Brain microvascular endothelial cell (primary cell): ENCODE results near the gene CEP85L.

Source experiments
- DNase-seq: peaks from one replicate; pipeline ENCODE4 v3.0.0-alpha.2; 2020
- H3K27ac ChIP-seq: fragments of 250-450 bp; sonication (Bioruptor Pico); 2 replicates; pipeline ENCODE4 v1.5.1; 2020; ENCODE audit warnings: mild to moderate bottlenecking, moderate library complexity
- H3K27me3 ChIP-seq: fragments of 250-450 bp; sonication (Bioruptor Pico); replicated peaks from 2 replicates; pipeline ENCODE4 v1.5.1; 2020; ENCODE audit warnings: mild to moderate bottlenecking
- H3K36me3 ChIP-seq: fragments of 250-450 bp; sonication (Bioruptor Pico); replicated peaks from 2 replicates; pipeline ENCODE4 v1.5.1; 2020; ENCODE audit warnings: mild to moderate bottlenecking
- H3K4me3 ChIP-seq: 2 replicates; pipeline ENCODE4 v1.5.1; 2011; ENCODE audit warnings: low read depth, mild to moderate bottlenecking, control low read depth, low read length, moderate library complexity
- in situ Hi-C: cut with HindIII; loops from 2 replicates; pipeline ENCODE4 v1.10.0; 2017; ENCODE audit warnings: low sequenced_read_pairs, low pct_ligation_motif_present
- TF ChIP-seq, protein P1 (sequence below): IDR thresholded peaks from 2 replicates; pipeline ENCODE4 v1.5.1; 2011; ENCODE audit warnings: low read depth, mild to moderate bottlenecking, moderate library complexity, low read length, control low read depth, inconsistent platforms; ENCODE audit errors: missing control alignments

CEP85L gene

DNA sequence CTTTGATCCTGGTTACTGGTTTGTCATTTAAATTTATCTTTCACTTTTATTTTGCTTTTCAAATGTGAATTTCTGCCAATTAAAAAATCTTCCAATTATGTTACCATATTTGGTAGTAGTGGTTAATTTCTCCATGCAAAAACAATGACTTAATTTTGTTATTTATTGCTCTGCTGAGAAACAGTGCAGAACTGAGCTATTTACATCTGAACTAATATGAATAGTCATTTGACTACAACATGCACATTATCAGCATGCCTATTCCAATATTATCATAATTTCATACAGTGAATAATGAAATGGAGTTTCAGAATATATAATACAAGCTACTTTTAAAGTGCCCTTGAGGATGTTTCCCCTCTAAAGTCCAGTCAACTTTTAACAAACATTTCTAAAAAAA is 102.8 kb downstream of the CEP85L start:
- Histone ChIP-seq H3K36me3 (no peaks in the 10 kb centered on the region), H3K27ac (no peak overlapping the region), H3K4me3 (no peak overlapping the region), H3K27me3 (no peaks in the 10 kb centered on the region)
- TF ChIP-seq, protein P1, sequence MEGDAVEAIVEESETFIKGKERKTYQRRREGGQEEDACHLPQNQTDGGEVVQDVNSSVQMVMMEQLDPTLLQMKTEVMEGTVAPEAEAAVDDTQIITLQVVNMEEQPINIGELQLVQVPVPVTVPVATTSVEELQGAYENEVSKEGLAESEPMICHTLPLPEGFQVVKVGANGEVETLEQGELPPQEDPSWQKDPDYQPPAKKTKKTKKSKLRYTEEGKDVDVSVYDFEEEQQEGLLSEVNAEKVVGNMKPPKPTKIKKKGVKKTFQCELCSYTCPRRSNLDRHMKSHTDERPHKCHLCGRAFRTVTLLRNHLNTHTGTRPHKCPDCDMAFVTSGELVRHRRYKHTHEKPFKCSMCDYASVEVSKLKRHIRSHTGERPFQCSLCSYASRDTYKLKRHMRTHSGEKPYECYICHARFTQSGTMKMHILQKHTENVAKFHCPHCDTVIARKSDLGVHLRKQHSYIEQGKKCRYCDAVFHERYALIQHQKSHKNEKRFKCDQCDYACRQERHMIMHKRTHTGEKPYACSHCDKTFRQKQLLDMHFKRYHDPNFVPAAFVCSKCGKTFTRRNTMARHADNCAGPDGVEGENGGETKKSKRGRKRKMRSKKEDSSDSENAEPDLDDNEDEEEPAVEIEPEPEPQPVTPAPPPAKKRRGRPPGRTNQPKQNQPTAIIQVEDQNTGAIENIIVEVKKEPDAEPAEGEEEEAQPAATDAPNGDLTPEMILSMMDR = no peak
- DNase-seq = no peak
- in situ Hi-C loops = no loop called here

DNA sequence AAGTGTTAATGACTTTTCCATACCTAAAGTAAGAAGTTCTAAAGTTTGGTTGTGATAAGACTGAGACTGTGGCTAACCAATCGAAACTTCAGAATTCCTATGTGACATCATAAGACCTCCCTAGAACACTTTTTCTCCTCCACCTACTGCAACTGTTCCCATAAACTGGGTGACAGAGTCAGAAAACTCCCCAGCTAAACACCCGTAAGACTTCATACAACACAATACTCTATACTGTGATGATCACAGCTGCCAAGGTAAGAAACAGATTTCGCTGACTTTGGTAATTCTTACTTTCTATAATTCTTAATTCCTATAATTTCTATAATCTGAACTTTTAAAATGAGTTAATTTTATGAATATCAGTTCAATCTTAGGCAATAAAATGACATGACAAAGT is 103.3 kb downstream of the CEP85L start, which contains the start of gene PLN:
PLN (plus strand) TSS at position 161 of the 400 bp plus-strand sequence. CDS start 10,626 bp downstream, outside the sequence.
- no peaks in the 10 kb centered on the region for H3K27me3 ChIP-seq
- TF ChIP-seq, protein P1 = no peak
- no peaks in the 10 kb centered on the region for H3K36me3 ChIP-seq
- no peak within 1 kb of the TSS for H3K4me3 ChIP-seq
- no peak for DNase-seq
- no peak within 1 kb of the TSS for H3K27ac ChIP-seq
- in situ Hi-C loops = no loop called here

DNA sequence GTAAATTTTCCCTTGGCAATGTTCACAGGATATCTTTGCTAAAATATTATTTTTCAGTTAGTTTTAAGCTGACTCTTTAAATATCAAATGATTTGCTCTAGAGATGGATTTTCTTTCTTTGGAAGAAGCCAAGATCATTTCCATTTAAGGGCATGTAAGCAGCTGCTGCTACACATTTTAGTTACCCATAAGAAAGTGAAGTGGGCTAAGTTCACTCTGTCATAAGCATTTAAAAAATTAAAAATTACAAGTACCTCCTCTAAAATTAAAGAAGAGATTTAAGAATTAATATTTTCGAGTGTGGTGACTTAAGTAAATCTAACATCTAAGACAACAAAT is 104.5 kb downstream of the CEP85L start:
- H3K36me3 ChIP-seq = no peaks in the 10 kb centered on the region
- DNase-seq = no peak
- in situ Hi-C loops = no loop called here
- H3K27me3 ChIP-seq = no peaks in the 10 kb centered on the region
- no peak overlapping the region for H3K27ac ChIP-seq
- TF ChIP-seq, protein P1 = no peak
- H3K4me3 ChIP-seq = no peak overlapping the region

DNA sequence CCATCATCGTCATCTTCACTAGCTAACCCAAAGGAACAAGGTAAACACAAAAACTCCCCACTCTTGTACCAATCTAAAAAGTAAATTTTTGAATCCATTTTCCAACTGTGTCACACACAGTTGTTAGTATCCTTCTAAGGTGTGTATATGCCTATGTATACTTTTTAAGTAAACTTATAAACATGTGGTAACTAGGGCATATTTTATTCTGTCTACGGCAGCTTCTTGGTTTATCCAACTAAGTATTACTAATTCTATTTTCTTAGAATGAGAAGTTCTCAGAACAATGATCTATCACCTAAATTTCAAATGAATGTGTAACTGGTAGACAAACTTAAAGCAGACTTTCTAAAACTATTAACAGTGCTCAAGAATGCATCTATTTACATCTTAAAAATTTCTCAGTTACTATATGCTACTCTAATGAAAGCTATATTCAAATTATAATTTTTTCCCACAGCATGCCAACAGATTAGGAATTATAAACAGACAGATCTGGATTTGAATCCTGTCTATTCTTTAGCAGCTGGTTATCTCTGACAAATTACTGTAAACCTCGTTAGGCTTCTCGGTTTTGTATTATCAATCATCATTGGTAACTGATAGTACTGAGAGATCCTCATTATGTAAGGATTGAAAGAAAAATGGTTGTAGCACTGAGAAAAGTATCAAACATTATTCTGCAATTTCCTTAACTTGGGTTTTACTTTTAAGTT is 105.1 kb downstream of the CEP85L start:
- no peak overlapping the region for H3K4me3 ChIP-seq
- H3K27ac ChIP-seq = no peak overlapping the region
- no peak for DNase-seq
- in situ Hi-C loops = no loop called here
- TF ChIP-seq, protein P1 = no peak
- no peaks in the 10 kb centered on the region for H3K27me3 ChIP-seq
- H3K36me3 ChIP-seq = no peaks in the 10 kb centered on the region

DNA sequence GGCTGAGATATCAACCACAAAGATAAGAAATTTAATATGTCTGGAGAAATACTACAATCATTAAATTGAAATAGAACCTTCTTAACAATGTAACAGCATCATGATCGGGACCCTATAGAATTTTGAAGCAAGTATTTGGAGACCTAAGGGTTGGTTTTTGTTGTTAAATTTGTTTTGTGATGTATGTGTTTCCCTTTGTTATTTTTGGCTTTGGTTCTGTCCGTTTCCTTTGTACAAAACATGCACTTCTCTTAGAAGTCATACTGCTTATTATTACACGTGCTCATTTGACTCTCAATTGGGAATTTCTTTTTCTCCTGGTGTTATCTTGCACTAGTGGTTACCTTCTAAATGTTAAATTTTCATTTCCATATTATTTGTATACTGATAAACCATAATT is 107.3 kb downstream of the CEP85L start:
- Histone ChIP-seq H3K4me3 (no peak overlapping the region), H3K27me3 (no peaks in the 10 kb centered on the region), H3K27ac (no peak overlapping the region), H3K36me3 (no peaks in the 10 kb centered on the region)
- TF ChIP-seq, protein P1 = no peak
- in situ Hi-C loops = no loop called here
- DNase-seq = no peak
